Cardiac atrium fibroblast (primary cell): ENCODE measurements around the gene FBXO33. TPM values are rescaled to one million over a fixed set of nuclear protein-coding genes. Genes with fewer than 3 reads are reported as not detected.

ENCODE experiments used
- total RNA-seq: library from RNA; depleted of rRNA; stranded (reverse); fragments of >200 nt; gene quantifications from 2 replicates; pipeline ENCODE4 v1.2.3, GENCODE V29; 2015

FBXO33 gene, protein sequence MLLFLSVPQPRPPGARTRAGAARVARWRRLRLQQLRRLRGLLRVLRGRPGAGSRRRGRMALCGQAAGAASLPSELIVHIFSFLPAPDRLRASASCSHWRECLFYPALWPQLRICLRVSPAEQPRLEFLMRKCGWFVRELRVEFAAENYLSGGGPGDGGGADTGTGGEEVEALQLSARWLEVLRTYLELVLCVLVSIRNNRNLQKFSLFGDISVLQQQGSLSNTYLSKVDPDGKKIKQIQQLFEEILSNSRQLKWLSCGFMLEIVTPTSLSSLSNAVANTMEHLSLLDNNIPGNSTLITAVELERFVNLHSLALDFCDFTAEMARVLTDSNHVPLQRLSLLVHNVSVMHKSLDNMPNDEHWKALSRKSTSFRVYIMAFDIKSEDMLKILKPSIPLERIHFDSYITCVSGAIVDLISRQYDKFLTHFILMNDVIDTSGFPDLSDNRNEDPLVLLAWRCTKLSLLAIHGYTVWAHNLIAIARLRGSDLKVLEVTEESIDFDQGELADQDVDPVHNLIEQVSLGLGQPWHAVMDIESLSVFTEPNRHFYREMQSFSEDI
- total RNA-seq = 4.3 and 6.3 TPM in 2 replicates

DNA sequence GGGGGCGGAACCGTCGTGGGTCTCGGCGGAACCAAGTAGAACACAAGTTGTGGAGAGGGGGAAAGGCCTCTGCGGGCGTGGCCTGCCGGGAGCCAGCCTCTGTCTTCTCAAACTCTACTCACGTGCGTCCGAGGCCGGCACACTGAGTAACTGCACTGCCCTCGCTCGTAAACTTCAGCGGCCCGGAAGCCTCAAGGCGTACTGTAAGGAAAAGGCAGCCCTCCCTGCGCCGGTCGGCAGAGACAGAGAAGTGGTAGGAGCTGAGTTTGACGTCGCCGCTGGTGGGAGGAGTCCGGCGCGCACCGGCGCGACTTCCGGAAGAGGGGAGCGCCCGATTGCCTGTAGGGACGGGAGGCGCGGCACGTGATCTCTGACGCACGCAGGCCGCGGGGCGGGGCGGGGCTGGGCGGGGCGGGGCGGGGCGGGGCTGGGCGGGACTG is at the start of gene FBXO33:
FBXO33 (minus strand) TSS at position 255 of the 440 bp plus-strand sequence. CDS start 271 bp downstream, outside the sequence.

Other genes with a start within 250 kb of the FBXO33 start
- 8.8 and 15.7 TPM in 2 replicates for gene MIA2, start 198.5 kb downstream of the FBXO33 start, total RNA-seq